Measurements from ENCODE around the gene CD248.

CD248 gene

DNA sequence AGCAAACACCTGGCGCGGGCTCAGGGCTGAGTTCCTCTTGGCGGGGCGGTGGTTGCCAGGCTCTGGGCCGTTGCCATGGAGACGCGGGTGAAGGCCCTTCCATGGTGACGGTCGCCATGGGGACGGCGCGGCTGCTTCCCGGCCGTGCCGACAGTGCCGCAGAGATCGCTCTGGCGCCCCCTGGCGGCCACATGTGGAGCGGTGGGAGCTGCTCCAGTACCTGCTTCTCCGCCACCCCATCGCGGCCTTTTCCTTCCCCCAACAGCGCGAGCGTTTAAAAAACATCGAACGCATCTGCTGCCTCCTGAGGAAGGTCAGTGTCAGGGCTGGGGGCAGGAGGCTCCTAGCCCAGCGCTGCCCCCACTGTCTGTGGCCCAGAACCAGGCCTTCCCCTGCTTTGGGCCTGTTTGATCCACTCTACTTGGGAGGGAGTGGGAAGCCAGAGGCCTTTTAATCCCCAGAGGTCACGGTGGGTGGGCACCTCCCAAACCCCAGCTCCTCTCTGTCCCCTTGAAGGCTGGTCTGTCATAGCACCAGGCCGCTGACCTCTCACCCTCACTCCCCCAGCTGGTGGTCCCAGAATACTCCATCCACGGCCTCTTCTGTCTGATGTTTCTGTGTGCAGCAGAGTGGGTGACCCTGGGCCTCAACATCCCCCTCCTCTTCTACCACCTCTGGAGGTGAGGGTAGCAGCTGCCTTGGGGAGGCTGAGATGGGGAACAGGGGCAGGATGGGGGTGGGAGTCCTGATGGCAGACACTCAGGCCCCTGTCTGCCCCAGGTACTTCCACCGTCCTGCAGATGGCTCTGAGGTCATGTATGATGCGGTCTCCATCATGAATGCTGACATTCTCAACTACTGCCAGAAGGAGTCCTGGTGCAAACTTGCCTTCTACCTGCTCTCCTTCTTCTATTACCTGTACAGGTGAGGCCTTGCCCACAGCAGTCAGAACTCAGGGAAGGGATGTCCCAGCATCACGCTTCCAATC, 34.1 kb downstream of the CD248 start:
- TF ChIP-seq, protein P1, sequence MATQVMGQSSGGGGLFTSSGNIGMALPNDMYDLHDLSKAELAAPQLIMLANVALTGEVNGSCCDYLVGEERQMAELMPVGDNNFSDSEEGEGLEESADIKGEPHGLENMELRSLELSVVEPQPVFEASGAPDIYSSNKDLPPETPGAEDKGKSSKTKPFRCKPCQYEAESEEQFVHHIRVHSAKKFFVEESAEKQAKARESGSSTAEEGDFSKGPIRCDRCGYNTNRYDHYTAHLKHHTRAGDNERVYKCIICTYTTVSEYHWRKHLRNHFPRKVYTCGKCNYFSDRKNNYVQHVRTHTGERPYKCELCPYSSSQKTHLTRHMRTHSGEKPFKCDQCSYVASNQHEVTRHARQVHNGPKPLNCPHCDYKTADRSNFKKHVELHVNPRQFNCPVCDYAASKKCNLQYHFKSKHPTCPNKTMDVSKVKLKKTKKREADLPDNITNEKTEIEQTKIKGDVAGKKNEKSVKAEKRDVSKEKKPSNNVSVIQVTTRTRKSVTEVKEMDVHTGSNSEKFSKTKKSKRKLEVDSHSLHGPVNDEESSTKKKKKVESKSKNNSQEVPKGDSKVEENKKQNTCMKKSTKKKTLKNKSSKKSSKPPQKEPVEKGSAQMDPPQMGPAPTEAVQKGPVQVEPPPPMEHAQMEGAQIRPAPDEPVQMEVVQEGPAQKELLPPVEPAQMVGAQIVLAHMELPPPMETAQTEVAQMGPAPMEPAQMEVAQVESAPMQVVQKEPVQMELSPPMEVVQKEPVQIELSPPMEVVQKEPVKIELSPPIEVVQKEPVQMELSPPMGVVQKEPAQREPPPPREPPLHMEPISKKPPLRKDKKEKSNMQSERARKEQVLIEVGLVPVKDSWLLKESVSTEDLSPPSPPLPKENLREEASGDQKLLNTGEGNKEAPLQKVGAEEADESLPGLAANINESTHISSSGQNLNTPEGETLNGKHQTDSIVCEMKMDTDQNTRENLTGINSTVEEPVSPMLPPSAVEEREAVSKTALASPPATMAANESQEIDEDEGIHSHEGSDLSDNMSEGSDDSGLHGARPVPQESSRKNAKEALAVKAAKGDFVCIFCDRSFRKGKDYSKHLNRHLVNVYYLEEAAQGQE (IDR thresholded peaks at IDR 0.05; ENCODE audit: insufficient read depth in 1 of 2, low read depth in 2 of 2, low read length in 2 of 2): no peak
- TF ChIP-seq SIN3A (IDR thresholded peaks at IDR 0.05; ENCODE audit: borderline replicate concordance, insufficient read depth, low read length) (peak; percentile 89; the same call in 1 of the 2 replicates), FOXP2 (optimal IDR thresholded peaks at IDR 0.05; ENCODE audit: borderline replicate concordance, extremely low read depth, extremely low read length, insufficient read depth) (no peak), TAF1 (IDR thresholded peaks at IDR 0.05; ENCODE audit: borderline replicate concordance, insufficient read depth, low read length) (no peak), POLR2AphosphoS5 (IDR thresholded peaks at IDR 0.05; ENCODE audit: low read depth, low read length) (peak; percentile 20; the same call in 1 of the 2 replicates)

DNA sequence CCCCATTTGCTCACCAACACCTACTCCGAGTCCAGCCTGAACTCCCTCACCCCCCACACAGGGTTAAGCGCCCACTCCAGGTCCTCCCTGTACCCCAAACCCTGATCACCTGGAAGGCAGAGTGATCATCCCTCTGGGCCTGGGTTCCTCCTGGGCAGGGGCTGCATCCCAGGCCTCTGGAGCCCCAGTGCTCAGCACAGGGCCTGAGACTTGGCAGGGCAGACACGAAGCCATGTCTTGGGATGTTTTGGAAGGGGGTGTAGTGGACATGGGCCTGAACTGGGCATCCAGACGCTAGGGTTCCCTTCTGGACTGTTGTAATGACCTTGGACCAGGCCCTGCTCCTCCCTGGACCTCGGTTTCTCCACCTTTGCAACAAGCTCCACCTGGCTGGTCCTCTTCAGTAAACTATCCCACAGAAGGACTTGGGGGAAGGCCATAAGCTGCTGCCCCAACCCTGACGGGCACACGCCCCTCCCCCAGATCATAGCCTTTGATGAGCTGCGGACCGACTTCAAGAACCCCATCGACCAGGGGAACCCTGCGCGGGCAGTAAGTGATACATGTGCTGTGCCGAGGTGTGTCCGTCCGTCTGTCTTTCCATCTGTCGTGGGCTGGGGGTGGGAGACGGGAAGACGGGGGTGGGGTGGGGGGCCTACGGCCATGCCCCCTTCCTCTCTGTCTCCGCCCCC, 34.9 kb downstream of the CD248 start:
- peak; percentile 10; the same call in 1 of the 2 replicates for TF ChIP-seq POLR2AphosphoS5 (IDR thresholded peaks at IDR 0.05; ENCODE audit: low read depth, low read length)
- TF ChIP-seq, protein P1 (IDR thresholded peaks at IDR 0.05; ENCODE audit: insufficient read depth in 1 of 2, low read depth in 2 of 2, low read length in 2 of 2): no peak
- no peak for TF ChIP-seq SIN3A (IDR thresholded peaks at IDR 0.05; ENCODE audit: borderline replicate concordance, insufficient read depth, low read length)
- no peak for TF ChIP-seq TAF1 (IDR thresholded peaks at IDR 0.05; ENCODE audit: borderline replicate concordance, insufficient read depth, low read length)

DNA sequence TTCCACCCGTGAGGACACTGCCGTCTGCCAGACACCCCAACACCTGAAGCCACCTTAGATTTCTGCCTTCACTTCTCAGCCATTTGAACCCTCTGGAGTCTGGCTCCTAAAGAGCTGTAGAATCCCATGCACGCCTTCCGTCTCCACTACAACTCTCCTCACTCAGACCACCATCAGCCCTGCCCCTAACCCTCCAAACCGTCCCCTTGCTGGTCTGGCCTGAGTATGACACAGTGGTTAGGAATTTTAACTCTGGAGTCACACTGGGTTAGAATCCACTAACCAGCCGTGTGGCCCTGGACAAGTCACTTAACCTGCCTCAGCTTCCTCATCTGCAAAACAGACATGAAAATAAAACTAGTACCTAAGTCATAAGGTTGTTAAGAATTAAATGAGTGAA, 35.8 kb downstream of the CD248 start:
- TF ChIP-seq, protein P1 (IDR thresholded peaks at IDR 0.05; ENCODE audit: insufficient read depth in 1 of 2, low read depth in 2 of 2, low read length in 2 of 2): no peak
- TF ChIP-seq POLR2AphosphoS5 (IDR thresholded peaks at IDR 0.05; ENCODE audit: low read depth, low read length) (no peak), FOXP2 (optimal IDR thresholded peaks at IDR 0.05; ENCODE audit: borderline replicate concordance, extremely low read depth, extremely low read length, insufficient read depth) (no peak), SIN3A (IDR thresholded peaks at IDR 0.05; ENCODE audit: borderline replicate concordance, insufficient read depth, low read length) (no peak), TAF1 (IDR thresholded peaks at IDR 0.05; ENCODE audit: borderline replicate concordance, insufficient read depth, low read length) (no peak)

DNA sequence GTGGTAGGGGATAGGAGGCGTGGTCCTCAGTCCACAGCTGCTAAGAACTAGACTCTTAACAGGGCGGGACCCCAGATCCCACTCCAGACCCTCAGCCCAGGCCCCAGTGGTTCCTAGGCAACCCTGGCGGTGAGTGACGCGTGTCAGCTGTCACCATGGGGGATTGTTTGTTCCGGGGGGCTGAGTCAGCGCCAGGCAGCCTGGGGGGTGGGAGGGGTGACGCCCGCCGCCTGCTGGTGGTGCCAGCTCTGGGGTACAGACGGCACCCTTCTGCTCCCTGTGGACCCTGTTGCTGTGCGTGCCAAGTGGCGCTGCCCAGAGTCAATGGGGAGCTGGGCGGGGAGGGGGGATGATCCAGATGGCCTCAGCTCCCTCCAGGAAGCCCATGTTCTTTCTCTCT, 36.4 kb downstream of the CD248 start:
- TF ChIP-seq POLR2AphosphoS5 (IDR thresholded peaks at IDR 0.05; ENCODE audit: low read depth, low read length) (no peak), FOXP2 (optimal IDR thresholded peaks at IDR 0.05; ENCODE audit: borderline replicate concordance, extremely low read depth, extremely low read length, insufficient read depth) (no peak), TAF1 (IDR thresholded peaks at IDR 0.05; ENCODE audit: borderline replicate concordance, insufficient read depth, low read length) (no peak), SIN3A (IDR thresholded peaks at IDR 0.05; ENCODE audit: borderline replicate concordance, insufficient read depth, low read length) (no peak)

DNA sequence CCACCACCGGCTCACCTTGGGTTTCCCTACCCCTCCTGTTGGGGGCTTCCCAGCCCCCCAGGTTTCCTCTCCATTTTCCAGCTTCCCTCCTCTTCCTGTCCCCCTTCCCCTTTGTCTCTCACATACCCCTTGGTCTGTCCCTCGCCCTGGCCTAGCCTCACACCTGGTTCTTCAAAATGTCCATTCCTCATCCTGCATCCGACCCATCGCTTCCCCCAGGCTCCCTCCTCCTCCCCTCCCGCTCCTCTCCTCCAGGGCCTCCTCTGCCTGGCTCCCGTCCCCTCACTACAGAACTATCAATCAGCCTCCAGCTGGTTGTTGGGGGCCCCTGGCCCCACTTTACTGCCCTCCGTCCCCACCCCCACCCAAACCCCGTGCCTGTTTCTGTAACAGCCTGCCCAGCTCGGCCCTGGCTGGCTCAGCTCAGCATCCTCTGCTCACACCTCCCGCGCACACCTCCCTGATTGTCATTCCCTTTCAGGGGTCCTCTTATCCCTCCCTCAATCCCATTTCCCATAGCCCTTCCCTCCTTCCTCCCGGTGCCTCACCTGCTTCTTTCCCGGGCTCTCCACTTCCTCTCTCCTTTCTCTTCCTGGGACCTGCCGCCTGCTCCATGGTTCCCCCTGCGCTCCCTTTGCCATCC, 37.6 kb downstream of the CD248 start:
- TF ChIP-seq TAF1 (IDR thresholded peaks at IDR 0.05; ENCODE audit: borderline replicate concordance, insufficient read depth, low read length): no peak
- no peak for TF ChIP-seq SIN3A (IDR thresholded peaks at IDR 0.05; ENCODE audit: borderline replicate concordance, insufficient read depth, low read length)
- no peak for TF ChIP-seq FOXP2 (optimal IDR thresholded peaks at IDR 0.05; ENCODE audit: borderline replicate concordance, extremely low read depth, extremely low read length, insufficient read depth)
- no peak for TF ChIP-seq POLR2AphosphoS5 (IDR thresholded peaks at IDR 0.05; ENCODE audit: low read depth, low read length)
- TF ChIP-seq, protein P1 (IDR thresholded peaks at IDR 0.05; ENCODE audit: insufficient read depth in 1 of 2, low read depth in 2 of 2, low read length in 2 of 2): no peak

All from PFSK-1 (cell line).